HCT116 (cell line): ENCODE data around the gene POLA2. TPM values are rescaled to one million over a fixed set of nuclear protein-coding genes. Genes with fewer than 3 reads are reported as not detected.

Source experiments
- ATAC-seq: fragments of 200-7000 bp; cut with Tn5 transposase; 2 replicates; pipeline ENCODE4 v1.9.1; 2020; ENCODE audit warnings: mild to moderate bottlenecking, moderate library complexity
- BruUV-seq: library from RNA; stranded (reverse); fragments of 400-500 nt; replicated peaks from 2 replicates; lab custom pipeline; 2021; lab: Mats Ljungman, UMichigan
- CTCF ChIA-PET: fragments of 300-600 bp; sonication (Branson Sonifier 250); formaldehyde crosslinking; loops from one replicate; lab custom pipeline; 2021; ENCODE audit warnings: antibody characterized with exemption; lab: Charles Lee
- POLR2A ChIA-PET: fragments of 300-600, 350-600 bp; sonication (Branson Sonifier 250); formaldehyde crosslinking; loops from one replicate; lab custom pipeline; 2021; ENCODE audit warnings: antibody characterized with exemption; lab: Charles Lee
- RAD21 ChIA-PET, 2 experiments: fragments of 300-600 bp; sonication (Branson Sonifier 250); formaldehyde crosslinking; loops; one replicate each; lab custom pipeline; 2023; ENCODE audit warnings: low total read pairs in 2 of 2; ENCODE audit not compliant: uncharacterized antibody in 2 of 2, unreplicated experiment in 2 of 2, low non-redundant PET in 1 of 2; lab: Charles Lee
- DNase-seq: peaks from one replicate; pipeline ENCODE4 v3.0.0-alpha.2; 2010; ENCODE audit warnings: low read depth, low spot score
- H2AFZ ChIP-seq: fragments of 200-600 bp; shearing (Covaris generic), sonication (generic); 2 replicates; pipeline ENCODE4 v1.6.1; 2017; ENCODE audit warnings: low read depth, mixed run types, mixed read lengths, antibody characterized with exemption, low read length; ENCODE audit not compliant: poor library complexity, severe bottlenecking
- H3K27ac ChIP-seq: 2 replicates; pipeline ENCODE4 v1.5.1; 2012; ENCODE audit warnings: low read depth, low read length
- H3K27me3 ChIP-seq: fragments of 200-600 bp; sonication (generic); 2 replicates; pipeline ENCODE4 v1.6.1; 2016; ENCODE audit warnings: mixed run types, low read length, mixed read lengths; ENCODE audit not compliant: insufficient read depth
- H3K36me3 ChIP-seq, 2 experiments: fragments of 200-500 bp in 1 of 2; fragments of 200-600 bp in 1 of 2; sonication (Bioruptor generic) in 1 of 2; sonication (generic) in 1 of 2; 2 replicates each; pipeline versions ENCODE4 v1.5.1 to v1.6.1; 2014 to 2016; ENCODE audit warnings: low read length in 2 of 2, inconsistent platforms in 1 of 2, mixed read lengths in 1 of 2, mixed run types in 1 of 2; ENCODE audit not compliant: insufficient read depth in 2 of 2, control insufficient read depth in 1 of 2
- H3K4me1 ChIP-seq, 2 experiments: fragments of 200-600 bp in 1 of 2; sonication (generic) in 1 of 2; 2 replicates each; pipeline versions ENCODE4 v1.5.1 to v1.6.1; 2012 to 2017; ENCODE audit warnings: low read length in 2 of 2, inconsistent platforms in 1 of 2, mild to moderate bottlenecking in 1 of 2, mixed read lengths in 1 of 2, mixed run types in 1 of 2, moderate library complexity in 1 of 2; ENCODE audit not compliant: insufficient read depth in 2 of 2, control insufficient read depth in 1 of 2
- H3K4me2 ChIP-seq: fragments of 200-600 bp; sonication (generic); 2 replicates; pipeline ENCODE4 v1.6.1; 2017; ENCODE audit warnings: mixed run types, low read length, mixed read lengths
- H3K4me3 ChIP-seq, 2 experiments: fragments of 200-600 bp in 1 of 2; sonication (generic) in 1 of 2; replicated peaks in 1 of 2; 2 replicates each; pipeline ENCODE4 v1.5.1; 2011 to 2016; ENCODE audit warnings: low read length in 2 of 2, control low read depth in 1 of 2, low read depth in 1 of 2, mild to moderate bottlenecking in 1 of 2, mixed read lengths in 1 of 2, mixed run types in 1 of 2
- H3K79me2 ChIP-seq: fragments of 200-600 bp; sonication (generic); 2 replicates; pipeline ENCODE4 v1.6.1; 2017; ENCODE audit warnings: mild to moderate bottlenecking, mixed run types, low read length, moderate library complexity, mixed read lengths; ENCODE audit not compliant: insufficient read depth
- H3K9ac ChIP-seq: fragments of 200-600 bp; sonication (generic); 2 replicates; pipeline ENCODE4 v1.6.1; 2016; ENCODE audit warnings: low read length, mixed read lengths
- H3K9me2 ChIP-seq: fragments of 200-600 bp; sonication (generic), shearing (Covaris generic); 2 replicates; pipeline ENCODE4 v1.6.1; 2017; ENCODE audit warnings: mixed run types, mild to moderate bottlenecking, moderate library complexity; ENCODE audit not compliant: insufficient read depth
- H3K9me3 ChIP-seq, 2 experiments: fragments of 200-500 bp in 1 of 2; fragments of 200-600 bp in 1 of 2; sonication (Bioruptor generic) in 1 of 2; sonication (generic) in 1 of 2; 2 replicates each; pipeline ENCODE4 v1.6.1; 2014 to 2017; ENCODE audit warnings: low read length in 2 of 2, mixed read lengths in 2 of 2, inconsistent platforms in 1 of 2, low read depth in 1 of 2, mild to moderate bottlenecking in 1 of 2, mixed run types in 1 of 2, moderate library complexity in 1 of 2; ENCODE audit not compliant: control insufficient read depth in 1 of 2, insufficient read depth in 1 of 2
- H4K20me1 ChIP-seq: fragments of 200-600 bp; sonication (generic), shearing (Covaris generic); 2 replicates; pipeline ENCODE4 v1.6.1; 2017; ENCODE audit warnings: mixed run types, mild to moderate bottlenecking, moderate library complexity; ENCODE audit not compliant: insufficient read depth
- CEBPB ChIP-seq: IDR thresholded peaks from 2 replicates; pipeline ENCODE4 v1.6.1; 2012; ENCODE audit warnings: low read depth
- CTCF ChIP-seq, 3 experiments: fragments of 200-600 bp in 1 of 3; sonication (generic) in 1 of 3; IDR thresholded peaks in 2 of 3; conservative IDR thresholded peaks in 1 of 3; 2 replicates each; pipeline ENCODE4 v1.5.1; 2012 to 2017; ENCODE audit warnings: low read depth in 2 of 3, low read length in 2 of 3, antibody characterized with exemption in 1 of 3, borderline replicate concordance in 1 of 3, control low read depth in 1 of 3, mild to moderate bottlenecking in 1 of 3, mixed read lengths in 1 of 3, mixed run types in 1 of 3, moderate library complexity in 1 of 3; ENCODE audit not compliant: insufficient read depth in 1 of 3
- REST ChIP-seq: IDR thresholded peaks from 2 replicates; pipeline ENCODE4 v1.6.1; 2012; ENCODE audit warnings: low read depth
- SIN3A ChIP-seq: IDR thresholded peaks from 2 replicates; pipeline ENCODE4 v1.6.1; 2012; ENCODE audit warnings: low read depth
- TCF7L2 ChIP-seq: IDR thresholded peaks from 2 replicates; pipeline ENCODE4 v1.7.0; 2011; ENCODE audit warnings: borderline replicate concordance, inconsistent platforms; ENCODE audit not compliant: insufficient read depth, insufficient read length; ENCODE audit errors: extremely low read depth
- ZFX ChIP-seq: fragments of 450-650 bp; IDR thresholded peaks from 2 replicates; pipeline ENCODE4 v1.6.1; 2017
- ZNF274 ChIP-seq: fragments of 200-500 bp; sonication (Bioruptor generic); IDR thresholded peaks from 2 replicates; pipeline ENCODE4 v1.6.1; 2014; ENCODE audit warnings: mild to moderate bottlenecking, low read depth, low read length, inconsistent platforms
- intact Hi-C: fragments of 100-400 bp; cut with micrococcal nuclease; formaldehyde crosslinking; loops from 2 replicates; pipeline ENCODE4 v1.10.0; 2022
- total RNA-seq: library from RNA; stranded (reverse); gene quantifications from one replicate; pipeline ENCODE4 v1.2.1, GENCODE V29; 2021; ENCODE audit not compliant: unreplicated experiment

POLA2 gene
- total RNA-seq, 1 experiment from 2014 or later = 20.0 TPM

DNA sequence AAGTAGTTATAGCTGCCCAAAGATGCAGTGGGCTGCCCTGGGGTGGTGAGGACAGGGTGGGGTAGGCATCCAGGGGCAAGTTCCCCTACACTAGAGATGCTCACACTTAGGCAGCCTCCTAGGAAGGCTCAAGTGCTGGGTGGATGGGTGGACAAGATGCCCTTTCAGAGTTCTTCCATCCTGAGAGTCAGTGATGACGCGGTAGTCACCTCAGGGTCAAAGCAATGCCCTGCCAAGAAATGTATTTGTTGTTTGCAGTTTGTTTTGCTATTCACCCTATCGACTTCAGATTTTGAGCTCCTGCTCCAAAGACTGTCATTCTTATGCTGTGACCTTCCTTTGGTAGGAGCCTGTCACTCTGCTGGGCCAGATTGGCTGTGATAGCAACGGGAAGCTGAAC, 18.9 kb downstream of the POLA2 start:
- ChIA-PET CTCF (interaction anchor here (1.6 to 3.9 kb wide), 2 partner anchors 35 to 36 kb away, joined by 7 to 23 read pairs; partner anchors contain the start of gene CDC42EP2), RAD21 (no interaction called here), POLR2A (interaction anchor here (1.1 to 3.2 kb wide), 2 partner anchors 35 to 111 kb away, joined by 3 to 20 read pairs; partner anchors contain the start of genes CDC42EP2 and SPDYC)
- Histone ChIP-seq H3K9me3 (no peaks in the 10 kb centered on the region), H3K4me1 (peaks cover 32 to 42% of the 10 kb centered on the region in 2 experiments), H2AFZ (no peak overlapping the region), H3K9ac (peak overlapping the region; percentile 55), H3K9me2 (no peaks in the 10 kb centered on the region), H3K4me3 (peak overlapping the region in 1 of 2 experiments; percentile 21; a peak in 2 of 4 replicates), H3K4me2 (peak overlapping the region; percentile 69), H3K27ac (peak overlapping the region; percentile 73), H3K36me3 (peaks cover 27 to 42% of the 10 kb centered on the region in 2 experiments), H3K27me3 (no peaks in the 10 kb centered on the region), H3K79me2 (peaks cover 7% of the 10 kb centered on the region; the same call in 1 of the 2 replicates), H4K20me1 (no peaks in the 10 kb centered on the region)
- BruUV-seq = no TSS peak
- TF ChIP-seq ZNF274 = no peak
- TF ChIP-seq CTCF (IDR thresholded peaks at IDR 0.05 in 2 of 3, conservative IDR thresholded peaks at IDR 0.05 in 1 of 3; ENCODE audit: borderline replicate concordance in 1 of 3, insufficient read depth in 1 of 3, low read depth in 2 of 3, low read length in 2 of 3) = no peak
- no peak for TF ChIP-seq CEBPB
- TF ChIP-seq ZFX = no peak
- no peak for TF ChIP-seq SIN3A
- no peak for TF ChIP-seq TCF7L2
- no peak for TF ChIP-seq REST
- DNase-seq (no peak), ATAC-seq (no peak)
- intact Hi-C loops = no loop called here
